Tibial artery (tissue), 4 donors: ENCODE measurements around the gene TAF3.

Experiments
- DNase-seq, 2 donors: peaks; one replicate each; pipeline ENCODE4 v3.0.0-alpha.2; 2019
- H3K27ac ChIP-seq, 2 donors: fragments of 200-600 bp; sonication (generic) in 1 of 2; 1 replicate in 1 of 2; 2 replicates in 1 of 2; pipeline ENCODE4 v1.5.1; 2018 to 2019; ENCODE audit warnings: mild to moderate bottlenecking in 1 of 2
- H3K27me3 ChIP-seq, 2 donors: fragments of 200-600 bp; sonication (generic) in 1 of 2; one replicate each; pipeline versions ENCODE4 v1.5.1 to v1.6.0; 2016 to 2019
- H3K36me3 ChIP-seq, 3 donors: fragments of 200-600 bp; sonication (generic) in 2 of 3; one replicate each; pipeline ENCODE4 v1.5.1; 2016 to 2019; ENCODE audit warnings: mild to moderate bottlenecking in 2 of 3
- H3K4me1 ChIP-seq, 4 donors: fragments of 200-600 bp; sonication (generic) in 2 of 4; 1 replicate in 3 of 4; 2 replicates in 1 of 4; pipeline ENCODE4 v1.5.1; 2016 to 2019
- H3K4me3 ChIP-seq, 2 donors: fragments of 200-600 bp; sonication (generic) in 1 of 2; 1 replicate in 1 of 2; 2 replicates in 1 of 2; pipeline ENCODE4 v1.5.1; 2018 to 2019; ENCODE audit warnings: mild to moderate bottlenecking in 2 of 2
- H3K9me3 ChIP-seq, 3 donors: fragments of 200-600 bp; sonication (generic) in 1 of 3; one replicate each; pipeline ENCODE4 v1.5.1; 2016 to 2019
- CTCF ChIP-seq, 2 experiments: fragments of 200-600 bp in 1 of 2; fragments of 450-650 bp in 1 of 2; IDR thresholded peaks; one replicate each; pipeline ENCODE4 v1.5.1; 2017 to 2019; ENCODE audit warnings: antibody characterized with exemption in 2 of 2, mild to moderate bottlenecking in 1 of 2, moderate library complexity in 1 of 2
- intact Hi-C: fragments of 100-400 bp; cut with DNase I; formaldehyde crosslinking; loops from one replicate; pipeline ENCODE4 v1.15.0; 2023; ENCODE audit warnings: low total_unique reads

Gene TAF3

GRCh38 chr10:8042721-8043568 lies 224.6 kb downstream of the TAF3 start:
- no peaks in the 10 kb centered on the region for H3K9me3 ChIP-seq
- H3K4me1 ChIP-seq = peaks cover 0 to 31% (median 14%) of the 10 kb centered on the region in 4 donors
- H3K4me3 ChIP-seq = no peak overlapping the region
- peak; percentile 6 to 56 for DNase-seq
- H3K36me3 ChIP-seq = no peaks in the 10 kb centered on the region
- intact Hi-C loops = no loop called here
- TF ChIP-seq CTCF (IDR thresholded peaks at IDR 0.05) = no peak
- H3K27me3 ChIP-seq = peaks cover 0 to 99% of the 10 kb centered on the region in 2 donors
- no peak overlapping the region for H3K27ac ChIP-seq

- DNase-seq = no peak
- no peaks in the 10 kb centered on the region for H3K36me3 ChIP-seq
- H3K4me1 ChIP-seq = peaks cover 0 to 34% (median 16%) of the 10 kb centered on the region in 4 donors
- H3K27me3 ChIP-seq = peaks cover 0 to 99% of the 10 kb centered on the region in 2 donors
- no peak overlapping the region for H3K27ac ChIP-seq
- H3K9me3 ChIP-seq = no peaks in the 10 kb centered on the region
- intact Hi-C loops = no loop called here
- no peak overlapping the region for H3K4me3 ChIP-seq
- no peak for TF ChIP-seq CTCF (IDR thresholded peaks at IDR 0.05)
These were observed 225.4 kb downstream of the TAF3 start for GRCh38 chr10:8043569-8044306.

- no peak overlapping the region for H3K27ac ChIP-seq
These were observed 226.1 kb downstream of the TAF3 start for GRCh38 chr10:8044331-8044907.

GRCh38 chr10:8044908-8045725 lies 226.8 kb downstream of the TAF3 start:
- intact Hi-C loops = no loop called here
- Histone ChIP-seq H3K27ac (no peak overlapping the region), H3K27me3 (peaks cover 6 to 99% of the 10 kb centered on the region in 2 donors), H3K36me3 (no peaks in the 10 kb centered on the region), H3K4me3 (peak overlapping the region; percentile 14 to 29), H3K4me1 (peaks cover 0 to 48% (median 29%) of the 10 kb centered on the region in 4 donors), H3K9me3 (no peaks in the 10 kb centered on the region)
- DNase-seq = no peak
- TF ChIP-seq CTCF (IDR thresholded peaks at IDR 0.05) = no peak

More at GRCh38 chr10:8044331-8044907, 226.1 kb downstream of the TAF3 start:
- peaks cover under 1 to 99% of the 10 kb centered on the region in 2 donors for H3K27me3 ChIP-seq
- H3K4me1 ChIP-seq = peaks cover 0 to 41% (median 22%) of the 10 kb centered on the region in 4 donors
- H3K36me3 ChIP-seq = no peaks in the 10 kb centered on the region
- intact Hi-C loops = no loop called here
- no peak for DNase-seq
- TF ChIP-seq CTCF (IDR thresholded peaks at IDR 0.05) = no peak
- H3K9me3 ChIP-seq = no peaks in the 10 kb centered on the region
- H3K4me3 ChIP-seq = peak overlapping the region in 1 of 2 donors; percentile 29
